ENCODE data around the gene PLCB1. TPM values are rescaled to one million over a fixed set of nuclear protein-coding genes. Genes with fewer than 3 reads are reported as not detected.

Gene PLCB1
- total and polyA plus RNA-seq, 2 of the 4 experiments (the other 2 are of a cell fraction) = 5.6 to 16.1 TPM

DNA sequence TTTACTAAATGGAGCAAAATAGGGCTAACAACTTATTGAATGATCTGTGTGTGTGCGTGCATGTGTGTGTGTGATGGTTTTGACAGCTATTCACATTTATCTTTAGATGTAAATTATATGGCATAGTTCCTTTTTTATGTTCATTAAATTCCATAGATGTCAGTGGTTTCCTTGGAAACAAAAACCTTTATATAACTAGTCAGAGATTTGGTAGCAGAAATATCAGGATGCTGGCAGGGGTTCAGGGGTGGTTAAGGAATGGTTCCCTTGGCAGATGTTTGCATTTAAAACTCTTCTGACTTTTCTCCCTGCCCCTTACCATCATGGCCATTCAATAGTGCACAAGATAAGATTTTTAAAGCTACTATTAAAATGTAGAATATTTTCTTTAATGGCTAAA lies 256.6 kb downstream of the PLCB1 start:
- intact Hi-C loops (cut with micrococcal nuclease) (loop anchor here (1.0 to 5.0 kb wide), 4 partner anchors 166 to 345 kb away; partner anchors contain the start of gene PLCB1), dilution Hi-C loops (cut with HindIII; ENCODE audit: low sequenced_read_pairs, unreplicated experiment) (no loop called here), in situ Hi-C loops (cut with MboI; ENCODE audit: low sequenced_read_pairs) (loop anchor here (5.0 to 10.0 kb wide), 2 partner anchors 251 to 334 kb away; no protein-coding TSS in a partner anchor)
- ATAC-seq (ENCODE audit: low read depth) = no peak
- TF ChIP-seq, protein P1, sequence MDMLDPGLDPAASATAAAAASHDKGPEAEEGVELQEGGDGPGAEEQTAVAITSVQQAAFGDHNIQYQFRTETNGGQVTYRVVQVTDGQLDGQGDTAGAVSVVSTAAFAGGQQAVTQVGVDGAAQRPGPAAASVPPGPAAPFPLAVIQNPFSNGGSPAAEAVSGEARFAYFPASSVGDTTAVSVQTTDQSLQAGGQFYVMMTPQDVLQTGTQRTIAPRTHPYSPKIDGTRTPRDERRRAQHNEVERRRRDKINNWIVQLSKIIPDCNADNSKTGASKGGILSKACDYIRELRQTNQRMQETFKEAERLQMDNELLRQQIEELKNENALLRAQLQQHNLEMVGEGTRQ (IDR thresholded peaks at IDR 0.05; ENCODE audit: low read depth, low read length) = no peak
- TF ChIP-seq CEBPB (IDR thresholded peaks at IDR 0.05; ENCODE audit: low read depth, low read length) = no peak
- TF ChIP-seq, protein P2, sequence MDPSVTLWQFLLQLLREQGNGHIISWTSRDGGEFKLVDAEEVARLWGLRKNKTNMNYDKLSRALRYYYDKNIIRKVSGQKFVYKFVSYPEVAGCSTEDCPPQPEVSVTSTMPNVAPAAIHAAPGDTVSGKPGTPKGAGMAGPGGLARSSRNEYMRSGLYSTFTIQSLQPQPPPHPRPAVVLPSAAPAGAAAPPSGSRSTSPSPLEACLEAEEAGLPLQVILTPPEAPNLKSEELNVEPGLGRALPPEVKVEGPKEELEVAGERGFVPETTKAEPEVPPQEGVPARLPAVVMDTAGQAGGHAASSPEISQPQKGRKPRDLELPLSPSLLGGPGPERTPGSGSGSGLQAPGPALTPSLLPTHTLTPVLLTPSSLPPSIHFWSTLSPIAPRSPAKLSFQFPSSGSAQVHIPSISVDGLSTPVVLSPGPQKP (IDR thresholded peaks at IDR 0.05; ENCODE audit: borderline replicate concordance, low read depth, low read length) = no peak
- no peak for TF ChIP-seq MXI1 (IDR thresholded peaks at IDR 0.05; ENCODE audit: borderline replicate concordance, low read depth, low read length)
- no peak for TF ChIP-seq CHD1 (IDR thresholded peaks at IDR 0.05; ENCODE audit: low read depth, low read length)
- no peak for TF ChIP-seq NFE2L2 (IDR thresholded peaks at IDR 0.05; ENCODE audit: low read depth, low read length)
- no peak for TF ChIP-seq RFX5 (IDR thresholded peaks at IDR 0.05; ENCODE audit: low read depth, low read length)
- no peak for TF ChIP-seq RCOR1 (IDR thresholded peaks at IDR 0.05; ENCODE audit: insufficient replicate concordance, low read length)
- no peak for TF ChIP-seq SMC3 (IDR thresholded peaks at IDR 0.05; ENCODE audit: low read depth, low read length)
- TF ChIP-seq MAFK (IDR thresholded peaks at IDR 0.05; ENCODE audit: low read depth, low read length) = no peak
- no peak for TF ChIP-seq FOS (IDR thresholded peaks at IDR 0.05; ENCODE audit: low read depth, low read length)
- no peak for TF ChIP-seq RAD21 (IDR thresholded peaks at IDR 0.05; ENCODE audit: low read length)
- TF ChIP-seq POLR2A (IDR thresholded peaks at IDR 0.05; ENCODE audit: low read depth, low read length) = no peak
- TF ChIP-seq, protein P3, sequence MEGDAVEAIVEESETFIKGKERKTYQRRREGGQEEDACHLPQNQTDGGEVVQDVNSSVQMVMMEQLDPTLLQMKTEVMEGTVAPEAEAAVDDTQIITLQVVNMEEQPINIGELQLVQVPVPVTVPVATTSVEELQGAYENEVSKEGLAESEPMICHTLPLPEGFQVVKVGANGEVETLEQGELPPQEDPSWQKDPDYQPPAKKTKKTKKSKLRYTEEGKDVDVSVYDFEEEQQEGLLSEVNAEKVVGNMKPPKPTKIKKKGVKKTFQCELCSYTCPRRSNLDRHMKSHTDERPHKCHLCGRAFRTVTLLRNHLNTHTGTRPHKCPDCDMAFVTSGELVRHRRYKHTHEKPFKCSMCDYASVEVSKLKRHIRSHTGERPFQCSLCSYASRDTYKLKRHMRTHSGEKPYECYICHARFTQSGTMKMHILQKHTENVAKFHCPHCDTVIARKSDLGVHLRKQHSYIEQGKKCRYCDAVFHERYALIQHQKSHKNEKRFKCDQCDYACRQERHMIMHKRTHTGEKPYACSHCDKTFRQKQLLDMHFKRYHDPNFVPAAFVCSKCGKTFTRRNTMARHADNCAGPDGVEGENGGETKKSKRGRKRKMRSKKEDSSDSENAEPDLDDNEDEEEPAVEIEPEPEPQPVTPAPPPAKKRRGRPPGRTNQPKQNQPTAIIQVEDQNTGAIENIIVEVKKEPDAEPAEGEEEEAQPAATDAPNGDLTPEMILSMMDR (conservative IDR thresholded peaks at IDR 0.05; ENCODE audit: low read depth, low read length) = no peak
- no peak for TF ChIP-seq MAZ (IDR thresholded peaks at IDR 0.05; ENCODE audit: borderline replicate concordance, low read depth, low read length)
- Histone ChIP-seq H3K4me2 (ENCODE audit: low read depth, low read length) (no peak overlapping the region), H4K8ac (ENCODE audit: low read depth in 2 of 2, low read length in 2 of 2) (no peak overlapping the region), H2BK120ac (ENCODE audit: low read depth, low read length) (no peak overlapping the region), H3K79me1 (ENCODE audit: low read depth in 1 of 2, low read length in 2 of 2) (peaks cover 10 to 11% of the 10 kb centered on the region in 2 experiments), H2AFZ (replicated peaks; ENCODE audit: low read length, poor library complexity) (no peak overlapping the region), H3K56ac (ENCODE audit: extremely low read depth, insufficient read depth, low read length) (no peak overlapping the region), H3K9me1 (ENCODE audit: insufficient read depth, low read length) (peaks cover 5% of the 10 kb centered on the region; the same call in 1 of the 2 replicates), H4K20me1 (ENCODE audit: insufficient read depth, low read length) (no peaks in the 10 kb centered on the region), H3K18ac (ENCODE audit: low read depth, low read length) (no peak overlapping the region), H3K9ac (ENCODE audit: low read depth, low read length) (no peak overlapping the region), H3K27me3 (ENCODE audit: control insufficient read depth, insufficient read depth, low read length) (no peaks in the 10 kb centered on the region), H3K36me3 (ENCODE audit: control insufficient read depth, insufficient read depth, low read length) (no peaks in the 10 kb centered on the region), H3K9me3 (ENCODE audit: control insufficient read depth, insufficient read depth, low read length) (no peaks in the 10 kb centered on the region), H3K4me3 (ENCODE audit: insufficient read depth, low read depth, low read length) (no peak overlapping the region), H3K23ac (ENCODE audit: low read depth, low read length) (no peak overlapping the region), H3K27ac (ENCODE audit: insufficient read depth, low read length) (no peak overlapping the region), H2BK15ac (ENCODE audit: low read depth, low read length) (no peak overlapping the region), H3K4ac (ENCODE audit: low read depth, low read length) (no peak overlapping the region), H3K14ac (replicated peaks; ENCODE audit: low read depth, low read length) (no peak overlapping the region), H2BK20ac (ENCODE audit: low read depth, low read length) (no peak overlapping the region), H2AK5ac (ENCODE audit: low read depth, low read length) (no peak overlapping the region), H4K91ac (ENCODE audit: insufficient read depth, low read depth, low read length) (no peak overlapping the region), H2BK5ac (ENCODE audit: low read depth, low read length, poor library complexity, severe bottlenecking) (no peak overlapping the region), H3K4me1 (ENCODE audit: control insufficient read depth, insufficient read depth, low read length) (peaks cover 7% of the 10 kb centered on the region), H2AK9ac (replicated peaks; ENCODE audit: low read depth, low read length, poor library complexity) (no peak overlapping the region), H4K5ac (ENCODE audit: low read depth, low read length) (no peak overlapping the region)
- BruUV-seq (replicated peaks) = no TSS peak
- CTCF ChIA-PET = interaction anchor here (1.0 to 1.7 kb wide), 2 partner anchors 257 to 332 kb away, joined by 4 to 9 read pairs; no protein-coding TSS in a partner anchor
- POLR2A ChIA-PET (ENCODE audit: unreplicated experiment) = no interaction called here
- no CpG with 5 or more reads among the region's 1 CpG for WGBS, 2 experiments (ENCODE audit: extremely low coverage in 2 of 2, insufficient read length in 1 of 2)
- peak; percentile 18 for DNase-seq
